ACC112 (cell line): ENCODE measurements around the gene STAC.
"Not testable (repeated sequence)": the region's sequence is repeated elsewhere in the genome, so short reads cannot be mapped to it uniquely, and the experiment has no call there.

ENCODE experiments used
- H2AFZ ChIP-seq: fragments of 200-600 bp; sonication (generic); one replicate; pipeline ENCODE4 v1.6.0; 2017; ENCODE audit warnings: antibody characterized with exemption, low read length; ENCODE audit not compliant: unreplicated experiment
- H3K27ac ChIP-seq: fragments of 200-600 bp; sonication (generic); 2 replicates; pipeline ENCODE4 v1.5.1; 2014; ENCODE audit warnings: low read depth, mild to moderate bottlenecking, antibody characterized with exemption, low read length, moderate library complexity
- H3K27me3 ChIP-seq: fragments of 200-600 bp; sonication (generic); 2 replicates; pipeline ENCODE4 v1.6.1; 2014; ENCODE audit warnings: mild to moderate bottlenecking, antibody characterized with exemption, low read length, moderate library complexity, mixed read lengths; ENCODE audit not compliant: insufficient read depth
- H3K36me3 ChIP-seq: fragments of 200-600 bp; sonication (generic); 2 replicates; pipeline ENCODE4 v1.6.1; 2016; ENCODE audit warnings: mild to moderate bottlenecking, antibody characterized with exemption, low read length, moderate library complexity, mixed read lengths; ENCODE audit not compliant: insufficient read depth
- H3K4me1 ChIP-seq: fragments of 200-600 bp; sonication (generic); one replicate; pipeline ENCODE4 v1.6.1; 2016; ENCODE audit warnings: low read length, mixed read lengths; ENCODE audit not compliant: insufficient read depth, unreplicated experiment, control insufficient read depth
- H3K4me3 ChIP-seq: fragments of 200-600 bp; sonication (generic); 2 replicates; pipeline ENCODE4 v1.5.1; 2014; ENCODE audit warnings: mild to moderate bottlenecking, low read depth, low read length
- H3K79me2 ChIP-seq: fragments of 200-600 bp; sonication (generic); one replicate; pipeline ENCODE4 v1.6.0; 2016; ENCODE audit warnings: low read length; ENCODE audit not compliant: control insufficient read depth, unreplicated experiment, insufficient read depth

Gene STAC

DNA sequence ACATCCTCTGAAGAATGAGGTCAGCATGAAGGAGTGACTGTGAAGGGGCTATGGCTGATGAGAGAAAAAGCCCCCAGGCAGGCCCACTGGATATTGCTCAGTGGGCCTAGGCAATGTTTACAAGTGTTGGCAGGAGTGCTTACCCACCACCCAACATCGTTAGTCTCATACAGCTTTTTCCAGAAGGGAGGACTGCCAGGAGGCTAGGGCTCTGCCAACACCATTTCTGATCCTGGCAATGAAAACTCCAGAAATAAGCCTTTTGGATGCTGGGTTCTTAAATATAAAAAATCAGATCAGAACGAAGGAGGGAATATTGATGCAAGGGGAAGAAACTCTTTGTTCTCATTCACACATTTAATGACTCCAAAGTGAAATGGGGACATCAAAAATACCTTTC, 194.9 kb downstream of the STAC start:
- Histone ChIP-seq H2AFZ (no peak overlapping the region), H3K79me2 (no peaks in the 10 kb centered on the region), H3K27ac (no peak overlapping the region), H3K27me3 (no peaks in the 10 kb centered on the region; the same call in 1 of the 2 replicates), H3K36me3 (no peaks in the 10 kb centered on the region), H3K4me3 (no peak overlapping the region), H3K4me1 (no peaks in the 10 kb centered on the region)

- not testable (repeated sequence) for H2AFZ ChIP-seq, H3K27me3 ChIP-seq, H3K4me1 ChIP-seq, H3K36me3 ChIP-seq, H3K4me3 ChIP-seq, H3K79me2 ChIP-seq, H3K27ac ChIP-seq
Observed at GRCh38 chr3:36578418-36578817, 198.1 kb downstream of the STAC start.

DNA sequence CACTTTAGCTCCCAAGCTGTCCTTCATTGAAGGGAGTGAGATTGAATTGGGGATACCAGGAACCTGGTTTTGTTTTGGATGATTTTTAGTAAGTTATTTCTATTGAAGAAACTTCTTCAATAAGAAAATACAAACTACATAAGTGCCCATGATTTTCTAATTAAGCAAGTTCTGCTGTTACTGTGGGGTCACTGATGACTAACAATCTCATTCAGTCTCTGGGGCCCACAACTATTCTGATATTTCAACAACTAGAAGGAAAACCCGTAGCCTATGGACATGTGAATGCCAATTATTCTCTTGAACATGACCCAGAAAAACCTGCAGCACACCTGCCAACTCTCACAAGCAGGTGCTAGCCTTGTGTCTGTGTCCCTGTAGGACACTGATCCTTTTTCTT, 199.4 kb downstream of the STAC start:
- no peak overlapping the region for H3K27ac ChIP-seq
- no peaks in the 10 kb centered on the region for H3K79me2 ChIP-seq

GRCh38 chr3:36580716-36581115, 200.4 kb downstream of the STAC start:
- Histone ChIP-seq H2AFZ (no peak overlapping the region), H3K36me3 (no peaks in the 10 kb centered on the region), H3K4me1 (no peaks in the 10 kb centered on the region), H3K27ac (no peak overlapping the region), H3K79me2 (no peaks in the 10 kb centered on the region), H3K27me3 (no peaks in the 10 kb centered on the region), H3K4me3 (no peak overlapping the region)

More for the DNA sequence above, 199.4 kb downstream of the STAC start:
- Histone ChIP-seq H3K4me3 (no peak overlapping the region), H3K36me3 (no peaks in the 10 kb centered on the region), H3K4me1 (no peaks in the 10 kb centered on the region), H2AFZ (no peak overlapping the region), H3K27me3 (no peaks in the 10 kb centered on the region)

- Histone ChIP-seq H3K4me1 (no peaks in the 10 kb centered on the region), H3K27me3 (no peaks in the 10 kb centered on the region), H3K4me3 (no peak overlapping the region), H3K27ac (no peak overlapping the region), H2AFZ (no peak overlapping the region), H3K79me2 (no peaks in the 10 kb centered on the region), H3K36me3 (no peaks in the 10 kb centered on the region)
Observed at GRCh38 chr3:36591959-36592358, 211.7 kb downstream of the STAC start.

DNA sequence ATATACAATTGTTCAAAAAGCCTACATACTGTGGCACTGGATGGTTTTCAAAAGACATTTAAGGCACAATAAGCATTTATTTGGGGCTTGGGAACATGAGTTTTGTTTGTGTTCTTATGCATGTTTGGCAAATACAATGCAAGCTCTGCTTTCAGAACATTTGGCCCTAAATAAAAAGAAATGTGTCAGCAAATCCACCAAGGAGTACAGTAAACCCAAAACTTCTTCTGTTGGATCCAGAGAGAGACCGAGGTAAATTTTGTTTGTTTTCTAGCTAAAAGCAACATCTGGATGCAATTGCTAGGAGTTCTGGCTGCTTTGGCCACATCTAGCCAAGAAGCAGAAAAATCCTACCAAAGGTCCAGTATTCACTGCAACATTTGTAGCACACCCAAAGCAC, 215.2 kb downstream of the STAC start:
- Histone ChIP-seq H3K36me3 (no peaks in the 10 kb centered on the region), H3K27me3 (no peaks in the 10 kb centered on the region), H3K79me2 (no peaks in the 10 kb centered on the region), H2AFZ (no peak overlapping the region), H3K4me3 (no peak overlapping the region), H3K4me1 (peaks cover 8% of the 10 kb centered on the region), H3K27ac (no peak overlapping the region)

- Histone ChIP-seq H3K27me3 (no peaks in the 10 kb centered on the region), H3K4me1 (peaks cover 8% of the 10 kb centered on the region), H2AFZ (no peak overlapping the region), H3K79me2 (no peaks in the 10 kb centered on the region), H3K4me3 (no peak overlapping the region), H3K36me3 (no peaks in the 10 kb centered on the region), H3K27ac (no peak overlapping the region)
Observed at GRCh38 chr3:36596419-36596818, 216.1 kb downstream of the STAC start.

GRCh38 chr3:36597422-36597821, 217.1 kb downstream of the STAC start:
- peaks cover 8% of the 10 kb centered on the region for H3K4me1 ChIP-seq

More at GRCh38 chr3:36597422-36597821, 217.1 kb downstream of the STAC start:
- H3K27ac ChIP-seq: no peak overlapping the region
- no peak overlapping the region for H3K4me3 ChIP-seq
- no peaks in the 10 kb centered on the region for H3K79me2 ChIP-seq
- no peak overlapping the region for H2AFZ ChIP-seq
- no peaks in the 10 kb centered on the region for H3K27me3 ChIP-seq
- H3K36me3 ChIP-seq: no peaks in the 10 kb centered on the region
